Cardiac fibroblast (primary cell): ENCODE data around the gene AKAP3.
A peak's percentile ranks its signal among the peaks of the same experiment; 100 is the strongest.

Experiments used
- DNase-seq, 2 donors: peaks; one replicate each; pipeline versions ENCODE4 v3.0.0 to v3.0.0-alpha.2; 2010; ENCODE audit warnings: low read depth in 2 of 2
- H3K4me3 ChIP-seq, 2 donors: replicated peaks in 1 of 2; 1 replicate in 1 of 2; 2 replicates in 1 of 2; pipeline ENCODE4 v1.5.1; 2011; ENCODE audit warnings: low read depth in 2 of 2, low read length in 2 of 2, mild to moderate bottlenecking in 2 of 2, moderate library complexity in 1 of 2
- TF ChIP-seq, protein P1 (sequence below): IDR thresholded peaks from one replicate; pipeline ENCODE4 v1.5.1; 2011; ENCODE audit warnings: low read depth, mild to moderate bottlenecking, low read length, inconsistent platforms

Gene AKAP3

DNA sequence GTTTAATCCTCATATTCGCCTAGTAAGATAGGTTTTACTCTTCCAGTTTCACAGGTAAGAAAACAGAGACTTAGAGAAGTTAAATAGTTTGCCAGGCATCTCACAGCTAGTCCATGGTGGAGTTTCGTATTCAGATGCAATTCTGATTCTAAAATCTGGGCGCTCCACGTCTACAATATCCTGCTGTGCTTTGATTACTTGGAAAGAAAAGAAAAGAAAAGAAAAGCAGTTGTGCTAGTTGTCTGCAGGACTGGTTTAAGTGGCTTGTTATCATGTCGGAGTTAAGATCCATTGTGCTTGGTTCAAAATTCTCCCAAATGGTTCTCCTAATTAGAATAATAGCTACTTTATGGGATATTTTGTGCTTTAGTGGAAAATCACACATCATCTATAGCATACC lies 18.6 kb downstream of the AKAP3 start:
- TF ChIP-seq, protein P1, sequence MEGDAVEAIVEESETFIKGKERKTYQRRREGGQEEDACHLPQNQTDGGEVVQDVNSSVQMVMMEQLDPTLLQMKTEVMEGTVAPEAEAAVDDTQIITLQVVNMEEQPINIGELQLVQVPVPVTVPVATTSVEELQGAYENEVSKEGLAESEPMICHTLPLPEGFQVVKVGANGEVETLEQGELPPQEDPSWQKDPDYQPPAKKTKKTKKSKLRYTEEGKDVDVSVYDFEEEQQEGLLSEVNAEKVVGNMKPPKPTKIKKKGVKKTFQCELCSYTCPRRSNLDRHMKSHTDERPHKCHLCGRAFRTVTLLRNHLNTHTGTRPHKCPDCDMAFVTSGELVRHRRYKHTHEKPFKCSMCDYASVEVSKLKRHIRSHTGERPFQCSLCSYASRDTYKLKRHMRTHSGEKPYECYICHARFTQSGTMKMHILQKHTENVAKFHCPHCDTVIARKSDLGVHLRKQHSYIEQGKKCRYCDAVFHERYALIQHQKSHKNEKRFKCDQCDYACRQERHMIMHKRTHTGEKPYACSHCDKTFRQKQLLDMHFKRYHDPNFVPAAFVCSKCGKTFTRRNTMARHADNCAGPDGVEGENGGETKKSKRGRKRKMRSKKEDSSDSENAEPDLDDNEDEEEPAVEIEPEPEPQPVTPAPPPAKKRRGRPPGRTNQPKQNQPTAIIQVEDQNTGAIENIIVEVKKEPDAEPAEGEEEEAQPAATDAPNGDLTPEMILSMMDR = no peak
- no peak overlapping the region for H3K4me3 ChIP-seq
- no peak for DNase-seq

DNA sequence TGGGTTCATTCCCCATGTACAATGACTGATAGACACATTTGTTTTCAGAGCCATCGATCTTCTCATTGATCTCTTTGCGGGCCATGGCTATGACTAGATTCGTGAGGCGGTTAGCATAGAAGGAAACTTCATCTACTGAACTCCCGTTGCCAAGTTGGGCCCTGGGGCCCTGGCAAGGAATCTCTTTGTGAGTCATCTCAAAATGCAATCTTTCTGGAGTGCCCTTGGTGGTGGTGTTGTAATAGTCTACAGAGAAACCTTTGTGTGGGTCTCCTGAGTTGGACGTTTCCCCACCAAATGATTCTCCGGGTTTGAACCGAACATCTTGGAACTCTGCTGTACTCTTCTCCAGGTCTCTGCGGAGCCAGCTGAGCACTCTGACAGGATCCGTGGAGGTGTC lies 20.4 kb downstream of the AKAP3 start:
- DNase-seq = no peak
- TF ChIP-seq, protein P1 = no peak

DNA sequence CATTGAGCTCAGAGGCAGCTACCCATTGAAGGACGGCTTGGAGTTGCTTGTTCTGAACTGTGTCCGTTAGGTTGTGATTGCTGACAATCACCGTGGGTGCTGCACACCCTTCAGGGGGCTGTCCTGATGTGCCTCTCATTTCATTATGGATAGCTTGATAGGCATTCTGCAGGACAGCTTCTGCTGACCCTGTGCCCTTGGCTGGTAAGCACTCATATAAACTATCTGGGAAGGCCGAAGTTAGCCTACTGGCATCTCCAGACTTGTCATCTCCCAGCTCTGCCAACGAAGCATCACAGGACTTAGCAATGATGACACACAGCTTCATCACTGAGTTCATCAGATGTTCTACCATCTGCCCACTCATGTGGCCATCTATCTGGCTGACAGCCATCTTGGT lies 22.3 kb downstream of the AKAP3 start:
- no peak overlapping the region for H3K4me3 ChIP-seq
- DNase-seq = no peak
- TF ChIP-seq, protein P1 = no peak

More for the DNA sequence above, 20.4 kb downstream of the AKAP3 start:
- no peak overlapping the region for H3K4me3 ChIP-seq

DNA sequence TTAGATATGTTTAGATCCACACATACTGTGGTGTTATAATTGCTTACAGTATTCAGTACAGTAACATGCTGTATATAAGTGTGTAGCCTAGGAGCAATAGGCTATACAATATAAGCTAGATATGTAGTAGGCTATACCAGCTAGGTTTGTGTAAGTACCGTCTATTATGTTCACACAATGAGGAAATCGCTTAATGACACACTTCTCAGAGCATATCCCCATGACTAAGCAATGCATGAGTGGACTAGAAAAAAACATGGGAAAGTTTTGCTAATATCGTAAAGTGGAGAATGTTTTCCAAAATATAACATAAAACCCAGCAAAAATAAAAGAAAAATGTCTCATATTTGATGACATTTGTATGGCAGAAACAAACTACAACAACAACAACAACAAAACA lies 27.3 kb downstream of the AKAP3 start:
- TF ChIP-seq, protein P1 = no peak
- DNase-seq = peak in 1 of 2 donors; percentile 3
- H3K4me3 ChIP-seq = no peak overlapping the region

DNA sequence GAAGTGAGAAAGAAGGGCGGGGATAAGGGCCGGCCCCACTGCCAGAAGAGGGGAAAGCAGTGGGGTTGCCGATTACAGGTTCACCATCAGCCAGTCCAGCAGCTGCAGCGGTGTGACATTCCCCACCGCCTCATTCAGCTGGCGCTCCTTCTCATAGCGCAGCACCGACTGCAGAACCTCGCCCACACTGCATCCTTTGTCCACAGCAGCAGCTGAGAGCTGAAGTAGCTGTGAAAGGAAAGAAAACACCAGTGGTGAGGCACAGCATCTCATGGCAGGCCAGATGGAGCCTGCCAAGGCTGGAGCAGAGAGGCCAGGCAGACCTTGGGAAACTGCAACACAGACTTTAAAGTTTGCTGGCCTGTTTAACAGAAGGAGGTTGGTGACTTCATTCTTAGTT lies 33.2 kb downstream of the AKAP3 start:
- TF ChIP-seq, protein P1 = no peak
- H3K4me3 ChIP-seq = no peak overlapping the region
- DNase-seq = no peak

DNA sequence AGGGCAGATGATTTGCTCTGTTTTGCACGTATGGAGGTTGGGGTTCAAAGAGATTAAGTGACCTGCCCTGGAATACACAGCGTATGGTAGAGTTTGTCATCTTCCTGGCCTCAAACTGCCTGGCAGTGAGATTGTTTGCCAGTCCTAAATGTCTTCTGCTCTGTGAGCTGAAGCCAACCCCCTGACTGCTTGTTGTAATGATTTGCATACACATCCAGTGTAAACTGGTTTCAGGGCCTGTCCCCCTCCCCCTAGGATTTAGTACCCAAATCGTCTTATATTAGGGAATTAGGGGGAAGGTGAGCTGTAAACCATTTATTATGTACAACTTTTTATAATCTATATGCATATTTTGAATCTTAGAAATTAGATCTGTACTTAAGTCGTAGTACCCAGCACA lies 38.4 kb downstream of the AKAP3 start:
- TF ChIP-seq, protein P1 = no peak
- no peak for DNase-seq
- no peak overlapping the region for H3K4me3 ChIP-seq

DNA sequence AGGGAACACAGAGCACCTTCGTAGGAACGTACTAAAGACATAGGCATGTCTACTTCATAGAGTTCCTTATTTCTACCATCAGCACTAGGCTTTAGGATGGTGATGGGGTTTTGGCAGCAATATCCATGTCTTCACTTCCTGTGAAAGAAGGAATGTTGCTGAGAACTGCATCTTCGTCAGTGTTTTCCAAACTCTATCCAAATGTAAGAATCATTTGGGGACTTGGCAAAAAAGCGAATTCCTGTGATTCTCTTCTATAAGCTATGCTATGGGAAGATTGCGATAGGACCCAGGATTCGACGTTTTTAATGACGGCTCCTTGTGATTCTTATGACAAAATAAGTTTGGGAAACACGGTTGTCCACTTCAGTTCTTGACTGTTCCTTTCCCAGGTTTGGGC lies 39.8 kb downstream of the AKAP3 start:
- DNase-seq = peak in 1 of 2 donors; percentile 63
- H3K4me3 ChIP-seq = no peak overlapping the region
- TF ChIP-seq, protein P1 = no peak
